ENCODE measurements around the gene GNB2.
"Not testable (repeated sequence)": the region's sequence is repeated elsewhere in the genome, so short reads cannot be mapped to it uniquely, and the experiment has no call there.

Gene GNB2

DNA sequence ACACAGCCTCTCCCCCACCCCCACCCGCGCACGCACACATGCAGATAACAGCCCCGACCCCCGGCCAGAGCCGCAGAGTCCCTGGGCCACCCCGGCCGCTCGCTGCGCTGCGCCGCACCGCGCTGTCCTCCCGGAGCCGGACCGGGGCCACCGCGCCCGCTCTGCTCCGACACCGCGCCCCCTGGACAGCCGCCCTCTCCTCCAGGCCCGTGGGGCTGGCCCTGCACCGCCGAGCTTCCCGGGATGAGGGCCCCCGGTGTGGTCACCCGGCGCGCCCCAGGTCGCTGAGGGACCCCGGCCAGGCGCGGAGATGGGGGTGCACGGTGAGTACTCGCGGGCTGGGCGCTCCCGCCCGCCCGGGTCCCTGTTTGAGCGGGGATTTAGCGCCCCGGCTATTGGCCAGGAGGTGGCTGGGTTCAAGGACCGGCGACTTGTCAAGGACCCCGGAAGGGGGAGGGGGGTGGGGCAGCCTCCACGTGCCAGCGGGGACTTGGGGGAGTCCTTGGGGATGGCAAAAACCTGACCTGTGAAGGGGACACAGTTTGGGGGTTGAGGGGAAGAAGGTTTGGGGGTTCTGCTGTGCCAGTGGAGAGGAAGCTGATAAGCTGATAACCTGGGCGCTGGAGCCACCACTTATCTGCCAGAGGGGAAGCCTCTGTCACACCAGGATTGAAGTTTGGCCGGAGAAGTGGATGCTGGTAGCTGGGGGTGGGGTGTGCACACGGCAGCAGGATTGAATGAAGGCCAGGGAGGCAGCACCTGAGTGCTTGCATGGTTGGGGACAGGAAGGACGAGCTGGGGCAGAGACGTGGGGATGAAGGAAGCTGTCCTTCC lies 47.3 kb downstream of the GNB2 start:
- TF ChIP-seq POU2F2 (IDR thresholded peaks at IDR 0.05; ENCODE audit: low read depth, low read length) (no peak), PAX5 (IDR thresholded peaks at IDR 0.05; ENCODE audit: insufficient read depth, low read length, severe bottlenecking) (no peak), SPI1 (IDR thresholded peaks at IDR 0.05; ENCODE audit: low read depth, low read length) (no peak), POLR2AphosphoS5 (IDR thresholded peaks at IDR 0.05; ENCODE audit: low read depth, low read length) (no peak), POLR2A (IDR thresholded peaks at IDR 0.05; ENCODE audit: low read depth, low read length) (no peak), TAF1 (IDR thresholded peaks at IDR 0.05; ENCODE audit: low read depth, low read length) (no peak)
- DNase-seq (ENCODE audit: insufficient read length, low spot score) (no peak), FAIRE-seq (no peak)

DNA sequence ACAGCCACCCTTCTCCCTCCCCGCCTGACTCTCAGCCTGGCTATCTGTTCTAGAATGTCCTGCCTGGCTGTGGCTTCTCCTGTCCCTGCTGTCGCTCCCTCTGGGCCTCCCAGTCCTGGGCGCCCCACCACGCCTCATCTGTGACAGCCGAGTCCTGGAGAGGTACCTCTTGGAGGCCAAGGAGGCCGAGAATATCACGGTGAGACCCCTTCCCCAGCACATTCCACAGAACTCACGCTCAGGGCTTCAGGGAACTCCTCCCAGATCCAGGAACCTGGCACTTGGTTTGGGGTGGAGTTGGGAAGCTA lies 47.9 kb downstream of the GNB2 start:
- TF ChIP-seq SPI1 (IDR thresholded peaks at IDR 0.05; ENCODE audit: low read depth, low read length), result no peak
- DNase-seq (ENCODE audit: insufficient read length, low spot score), result no peak
- no peak for FAIRE-seq

DNA sequence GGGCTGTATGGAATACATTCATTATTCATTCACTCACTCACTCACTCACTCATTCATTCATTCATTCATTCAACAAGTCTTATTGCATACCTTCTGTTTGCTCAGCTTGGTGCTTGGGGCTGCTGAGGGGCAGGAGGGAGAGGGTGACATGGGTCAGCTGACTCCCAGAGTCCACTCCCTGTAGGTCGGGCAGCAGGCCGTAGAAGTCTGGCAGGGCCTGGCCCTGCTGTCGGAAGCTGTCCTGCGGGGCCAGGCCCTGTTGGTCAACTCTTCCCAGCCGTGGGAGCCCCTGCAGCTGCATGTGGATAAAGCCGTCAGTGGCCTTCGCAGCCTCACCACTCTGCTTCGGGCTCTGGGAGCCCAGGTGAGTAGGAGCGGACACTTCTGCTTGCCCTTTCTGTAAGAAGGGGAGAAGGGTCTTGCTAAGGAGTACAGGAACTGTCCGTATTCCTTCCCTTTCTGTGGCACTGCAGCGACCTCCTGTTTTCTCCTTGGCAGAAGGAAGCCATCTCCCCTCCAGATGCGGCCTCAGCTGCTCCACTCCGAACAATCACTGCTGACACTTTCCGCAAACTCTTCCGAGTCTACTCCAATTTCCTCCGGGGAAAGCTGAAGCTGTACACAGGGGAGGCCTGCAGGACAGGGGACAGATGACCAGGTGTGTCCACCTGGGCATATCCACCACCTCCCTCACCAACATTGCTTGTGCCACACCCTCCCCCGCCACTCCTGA lies 49.1 kb downstream of the GNB2 start:
- TF ChIP-seq TAF1 (IDR thresholded peaks at IDR 0.05; ENCODE audit: low read depth, low read length) (no peak), PAX5 (IDR thresholded peaks at IDR 0.05; ENCODE audit: insufficient read depth, low read length, severe bottlenecking) (no peak), POU2F2 (IDR thresholded peaks at IDR 0.05; ENCODE audit: low read depth, low read length) (no peak), POLR2AphosphoS5 (IDR thresholded peaks at IDR 0.05; ENCODE audit: low read depth, low read length) (no peak), POLR2A (IDR thresholded peaks at IDR 0.05; ENCODE audit: low read depth, low read length) (no peak), SPI1 (IDR thresholded peaks at IDR 0.05; ENCODE audit: low read depth, low read length) (no peak)
- DNase-seq (ENCODE audit: insufficient read length, low spot score) (no peak), FAIRE-seq (no peak)

DNA sequence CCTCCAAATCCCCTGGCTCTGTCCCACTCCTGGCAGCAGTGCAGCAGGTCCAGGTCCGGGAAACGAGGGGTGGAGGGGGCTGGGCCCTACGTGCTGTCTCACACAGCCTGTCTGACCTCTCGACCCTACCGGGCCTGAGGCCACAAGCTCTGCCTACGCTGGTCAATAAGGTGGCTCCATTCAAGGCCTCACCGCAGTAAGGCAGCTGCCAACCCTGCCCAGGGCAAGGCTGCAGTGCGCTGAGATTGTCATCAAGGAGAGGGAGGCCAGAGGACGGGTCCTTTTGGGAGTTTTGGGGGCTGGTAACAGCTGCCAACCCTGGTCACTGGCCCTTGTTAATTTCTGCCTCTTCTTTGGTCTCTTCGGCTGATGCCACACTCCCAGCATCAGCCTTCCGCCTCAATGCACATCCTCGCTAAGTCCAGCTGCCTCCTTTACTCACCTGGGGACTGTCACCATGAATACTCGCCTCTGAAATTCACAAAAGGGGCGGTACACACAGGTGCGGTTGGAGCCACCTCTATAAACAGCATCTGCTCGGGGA lies 50.3 kb downstream of the GNB2 start:
- TF ChIP-seq POLR2AphosphoS5 (IDR thresholded peaks at IDR 0.05; ENCODE audit: low read depth, low read length) (no peak), TAF1 (IDR thresholded peaks at IDR 0.05; ENCODE audit: low read depth, low read length) (no peak), PAX5 (IDR thresholded peaks at IDR 0.05; ENCODE audit: insufficient read depth, low read length, severe bottlenecking) (no peak), SPI1 (IDR thresholded peaks at IDR 0.05; ENCODE audit: low read depth, low read length) (no peak), POU2F2 (IDR thresholded peaks at IDR 0.05; ENCODE audit: low read depth, low read length) (no peak), POLR2A (IDR thresholded peaks at IDR 0.05; ENCODE audit: low read depth, low read length) (no peak)
- DNase-seq (ENCODE audit: insufficient read length, low spot score) (no peak), FAIRE-seq (no peak)

DNA sequence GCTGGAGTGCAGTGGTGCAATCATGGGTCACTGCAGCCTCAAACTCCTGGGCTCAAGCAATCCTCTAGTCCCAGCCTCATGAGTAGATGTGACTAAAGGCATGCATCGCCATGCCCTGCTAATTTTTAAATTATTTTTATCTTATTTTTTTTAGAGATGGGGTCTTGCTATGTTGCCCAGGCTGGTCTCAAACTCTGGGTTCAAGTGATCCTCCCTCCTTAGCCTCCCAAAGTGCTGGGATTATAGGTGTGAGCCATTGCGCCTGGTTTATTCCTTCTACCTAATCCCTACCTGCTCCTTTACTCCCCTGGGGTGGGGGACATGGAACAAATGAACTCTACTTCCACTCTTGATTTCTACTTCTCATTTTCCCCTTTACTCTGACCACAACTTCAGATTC lies 50.8 kb downstream of the GNB2 start:
- DNase-seq (ENCODE audit: insufficient read length, low spot score); FAIRE-seq: not testable (repeated sequence)

DNA sequence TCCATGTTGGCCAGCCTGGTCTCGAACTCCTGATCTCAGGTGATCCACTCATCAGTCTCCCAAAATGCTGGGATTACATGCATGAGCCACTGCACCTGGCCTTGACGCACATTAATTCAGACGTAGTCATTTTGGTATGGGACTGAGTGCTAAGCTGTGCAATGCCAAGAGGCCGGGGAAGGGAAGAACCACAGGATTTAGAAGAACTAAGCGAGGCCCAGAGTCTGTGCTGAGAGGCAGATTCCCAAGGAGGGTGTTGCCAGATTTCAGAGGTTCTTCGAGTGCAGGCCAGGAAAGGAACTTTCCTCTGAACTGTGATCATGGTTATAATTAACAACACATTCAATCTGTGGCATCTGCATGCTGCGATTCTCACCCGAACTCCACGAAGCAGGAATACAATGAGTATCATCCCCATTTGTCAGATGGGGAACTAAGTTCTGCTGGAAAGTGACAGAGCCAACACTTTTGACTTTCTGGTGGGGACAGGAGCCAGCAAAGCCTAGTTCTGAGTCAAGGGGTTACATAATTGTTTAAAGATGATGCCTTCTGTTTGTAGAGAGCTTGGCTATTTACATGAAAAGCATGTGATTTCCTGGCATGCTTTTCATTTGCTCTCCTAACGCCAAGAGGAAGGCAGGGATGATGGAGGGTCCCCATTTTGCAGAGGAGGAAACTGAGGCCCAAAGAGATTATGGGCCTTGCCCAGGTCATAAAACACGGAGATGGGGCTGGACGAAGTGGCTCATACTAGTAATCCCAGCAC lies 53.6 kb downstream of the GNB2 start:
- FAIRE-seq, result no peak
- no peak for TF ChIP-seq POLR2A (IDR thresholded peaks at IDR 0.05; ENCODE audit: low read depth, low read length)
- TF ChIP-seq PAX5 (IDR thresholded peaks at IDR 0.05; ENCODE audit: insufficient read depth, low read length, severe bottlenecking), result no peak
- no peak for TF ChIP-seq POU2F2 (IDR thresholded peaks at IDR 0.05; ENCODE audit: low read depth, low read length)
- TF ChIP-seq TAF1 (IDR thresholded peaks at IDR 0.05; ENCODE audit: low read depth, low read length), result no peak
- no peak for TF ChIP-seq SPI1 (IDR thresholded peaks at IDR 0.05; ENCODE audit: low read depth, low read length)
- TF ChIP-seq POLR2AphosphoS5 (IDR thresholded peaks at IDR 0.05; ENCODE audit: low read depth, low read length), result no peak
- no peak for DNase-seq (ENCODE audit: insufficient read length, low spot score)

DNA sequence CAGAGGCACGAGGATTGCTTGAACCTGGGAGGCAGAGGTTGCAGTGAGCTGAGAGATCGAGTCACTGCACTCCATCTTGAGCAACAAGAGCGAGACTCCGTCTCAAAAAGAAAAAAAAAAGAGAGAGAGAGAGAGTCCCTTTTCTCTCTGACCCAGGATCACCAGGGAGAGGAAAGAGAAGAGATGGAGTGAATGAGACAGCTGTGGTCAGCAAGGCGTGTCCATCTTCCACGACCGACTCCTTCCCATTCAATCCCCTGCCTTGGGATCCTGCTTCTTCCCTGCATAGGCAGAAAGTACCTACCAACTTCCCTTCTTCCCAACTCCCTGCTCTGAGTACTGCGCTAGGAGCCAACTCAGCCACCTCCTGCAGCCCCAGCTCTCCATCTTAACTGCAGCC lies 54.7 kb downstream of the GNB2 start:
- TF ChIP-seq SPI1 (IDR thresholded peaks at IDR 0.05; ENCODE audit: low read depth, low read length) (no peak), PAX5 (IDR thresholded peaks at IDR 0.05; ENCODE audit: insufficient read depth, low read length, severe bottlenecking) (no peak), TAF1 (IDR thresholded peaks at IDR 0.05; ENCODE audit: low read depth, low read length) (no peak), POLR2A (IDR thresholded peaks at IDR 0.05; ENCODE audit: low read depth, low read length) (no peak), POU2F2 (IDR thresholded peaks at IDR 0.05; ENCODE audit: low read depth, low read length) (no peak), POLR2AphosphoS5 (IDR thresholded peaks at IDR 0.05; ENCODE audit: low read depth, low read length) (no peak)
- FAIRE-seq (no peak), DNase-seq (ENCODE audit: insufficient read length, low spot score) (no peak)
